ENCODE results near the gene GRK5. TPM values are rescaled to one million over a fixed set of nuclear protein-coding genes. Genes with fewer than 3 reads are reported as not detected.

The GRK5 gene
- total RNA-seq, 1 experiment from 2014 or later = 2.3 TPM

DNA sequence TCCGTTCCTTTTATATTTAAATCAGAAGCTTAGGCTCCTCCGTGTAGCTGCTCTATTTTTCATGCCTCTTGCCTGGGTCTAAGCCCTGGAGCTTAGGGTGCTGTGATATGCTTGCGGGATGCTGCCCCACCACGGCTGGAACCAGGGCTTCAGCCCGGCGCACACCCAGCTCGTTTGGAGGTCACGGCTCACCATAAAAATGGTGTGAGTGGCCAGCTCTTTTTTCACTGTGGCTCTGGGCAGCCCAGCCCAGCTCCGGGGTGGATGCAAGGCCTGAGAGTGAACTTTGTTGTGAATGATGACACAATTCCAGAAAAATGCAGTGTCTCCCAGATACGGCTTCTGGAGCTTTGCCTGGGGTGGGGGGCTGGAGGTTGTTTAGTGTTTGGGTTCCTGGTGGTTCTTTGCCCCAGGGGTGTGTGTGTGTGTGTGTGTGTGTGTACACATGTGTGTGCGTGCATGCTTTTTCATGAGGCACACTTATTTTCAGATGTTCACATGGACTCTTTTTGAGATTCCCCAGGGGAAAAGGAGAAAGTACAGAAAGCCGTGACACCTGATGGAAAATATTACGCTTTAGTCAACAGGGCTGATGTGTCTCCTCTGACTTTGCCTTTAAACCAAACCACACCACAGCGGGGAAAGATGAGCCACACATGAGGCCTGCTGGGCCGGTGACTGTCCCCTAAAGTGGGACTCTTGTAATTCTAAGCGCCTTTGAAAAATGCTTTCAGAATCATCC lies 46.2 kb downstream of the GRK5 start:
- H3K4me1 Mint-ChIP-seq = peaks cover 41% of the 10 kb centered on the region
- DNase-seq (ENCODE audit: low spot score) (peak; percentile 20), ATAC-seq (peak; percentile 72)
- no peaks in the 10 kb centered on the region for H3K36me3 Mint-ChIP-seq
- peak; percentile 80 for TF ChIP-seq GABPB1 (CRISPR knock-in tag; IDR thresholded peaks at IDR 0.05)
- TF ChIP-seq, protein P1, sequence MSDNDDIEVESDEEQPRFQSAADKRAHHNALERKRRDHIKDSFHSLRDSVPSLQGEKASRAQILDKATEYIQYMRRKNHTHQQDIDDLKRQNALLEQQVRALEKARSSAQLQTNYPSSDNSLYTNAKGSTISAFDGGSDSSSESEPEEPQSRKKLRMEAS (CRISPR knock-in tag; IDR thresholded peaks at IDR 0.05) = no peak
- no peak overlapping the region for H3K4me3 Mint-ChIP-seq
- ChIA-PET POLR2A (no interaction called here), CTCF (interaction anchor here (0.8 to 2.6 kb wide), 7 partner anchors 10 to 565 kb away, joined by 3 to 15 read pairs (median 3); no protein-coding TSS in a partner anchor)
- peaks cover 7% of the 10 kb centered on the region for H3K9me3 Mint-ChIP-seq
- H3K27me3 Mint-ChIP-seq (ENCODE audit: low read depth) = peaks cover 37% of the 10 kb centered on the region
- H3K27ac Mint-ChIP-seq = no peak overlapping the region

DNA sequence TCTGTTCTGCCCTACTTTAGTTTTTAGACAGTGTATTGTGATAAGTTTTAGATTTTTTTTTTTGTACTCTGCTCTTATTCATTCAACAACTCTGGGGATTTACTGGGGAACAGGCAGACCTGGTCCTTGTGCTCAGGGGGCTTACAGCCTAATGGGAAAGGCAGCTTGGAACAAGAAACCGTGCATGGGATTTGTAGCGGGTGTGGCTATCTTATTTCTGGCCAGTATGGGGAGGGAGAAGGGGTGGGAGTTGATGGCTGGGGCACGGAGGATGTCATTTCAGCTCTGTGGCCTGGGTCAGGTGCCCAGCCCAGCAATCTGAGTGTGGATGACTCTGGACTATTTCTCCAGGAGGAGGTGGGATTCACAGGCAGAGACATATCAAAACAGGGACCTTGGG lies 47.0 kb downstream of the GRK5 start:
- Mint-ChIP-seq H3K9me3 (peaks cover 7% of the 10 kb centered on the region), H3K36me3 (no peaks in the 10 kb centered on the region), H3K4me3 (no peak overlapping the region), H3K27me3 (ENCODE audit: low read depth) (peaks cover 37% of the 10 kb centered on the region), H3K4me1 (peaks cover 41% of the 10 kb centered on the region), H3K27ac (no peak overlapping the region)
- CTCF ChIA-PET = interaction anchor here (0.7 to 2.6 kb wide), 2 partner anchors 45 to 48 kb away, joined by 4 to 15 read pairs; no protein-coding TSS in a partner anchor
- no peak for DNase-seq (ENCODE audit: low spot score)
- ATAC-seq = no peak
- POLR2A ChIA-PET = no interaction called here
- TF ChIP-seq, protein P2, sequence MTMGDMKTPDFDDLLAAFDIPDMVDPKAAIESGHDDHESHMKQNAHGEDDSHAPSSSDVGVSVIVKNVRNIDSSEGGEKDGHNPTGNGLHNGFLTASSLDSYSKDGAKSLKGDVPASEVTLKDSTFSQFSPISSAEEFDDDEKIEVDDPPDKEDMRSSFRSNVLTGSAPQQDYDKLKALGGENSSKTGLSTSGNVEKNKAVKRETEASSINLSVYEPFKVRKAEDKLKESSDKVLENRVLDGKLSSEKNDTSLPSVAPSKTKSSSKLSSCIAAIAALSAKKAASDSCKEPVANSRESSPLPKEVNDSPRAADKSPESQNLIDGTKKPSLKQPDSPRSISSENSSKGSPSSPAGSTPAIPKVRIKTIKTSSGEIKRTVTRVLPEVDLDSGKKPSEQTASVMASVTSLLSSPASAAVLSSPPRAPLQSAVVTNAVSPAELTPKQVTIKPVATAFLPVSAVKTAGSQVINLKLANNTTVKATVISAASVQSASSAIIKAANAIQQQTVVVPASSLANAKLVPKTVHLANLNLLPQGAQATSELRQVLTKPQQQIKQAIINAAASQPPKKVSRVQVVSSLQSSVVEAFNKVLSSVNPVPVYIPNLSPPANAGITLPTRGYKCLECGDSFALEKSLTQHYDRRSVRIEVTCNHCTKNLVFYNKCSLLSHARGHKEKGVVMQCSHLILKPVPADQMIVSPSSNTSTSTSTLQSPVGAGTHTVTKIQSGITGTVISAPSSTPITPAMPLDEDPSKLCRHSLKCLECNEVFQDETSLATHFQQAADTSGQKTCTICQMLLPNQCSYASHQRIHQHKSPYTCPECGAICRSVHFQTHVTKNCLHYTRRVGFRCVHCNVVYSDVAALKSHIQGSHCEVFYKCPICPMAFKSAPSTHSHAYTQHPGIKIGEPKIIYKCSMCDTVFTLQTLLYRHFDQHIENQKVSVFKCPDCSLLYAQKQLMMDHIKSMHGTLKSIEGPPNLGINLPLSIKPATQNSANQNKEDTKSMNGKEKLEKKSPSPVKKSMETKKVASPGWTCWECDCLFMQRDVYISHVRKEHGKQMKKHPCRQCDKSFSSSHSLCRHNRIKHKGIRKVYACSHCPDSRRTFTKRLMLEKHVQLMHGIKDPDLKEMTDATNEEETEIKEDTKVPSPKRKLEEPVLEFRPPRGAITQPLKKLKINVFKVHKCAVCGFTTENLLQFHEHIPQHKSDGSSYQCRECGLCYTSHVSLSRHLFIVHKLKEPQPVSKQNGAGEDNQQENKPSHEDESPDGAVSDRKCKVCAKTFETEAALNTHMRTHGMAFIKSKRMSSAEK (CRISPR knock-in tag; IDR thresholded peaks at IDR 0.05; ENCODE audit: borderline replicate concordance) = no peak
- TF ChIP-seq ZNF416 (CRISPR knock-in tag; IDR thresholded peaks at IDR 0.05) (no peak), MYBL2 (CRISPR knock-in tag; IDR thresholded peaks at IDR 0.05) (no peak), SP1 (CRISPR knock-in tag; conservative IDR thresholded peaks at IDR 0.05) (no peak), ZNF121 (CRISPR knock-in tag; IDR thresholded peaks at IDR 0.05) (no peak), TCF7 (CRISPR knock-in tag; IDR thresholded peaks at IDR 0.05; ENCODE audit: low read depth) (no peak), MXD4 (CRISPR knock-in tag; IDR thresholded peaks at IDR 0.05; ENCODE audit: borderline replicate concordance) (no peak), GTF2I (CRISPR knock-in tag; conservative IDR thresholded peaks at IDR 0.05) (no peak), JAZF1 (CRISPR knock-in tag; IDR thresholded peaks at IDR 0.05) (no peak)
- TF ChIP-seq, protein P3, sequence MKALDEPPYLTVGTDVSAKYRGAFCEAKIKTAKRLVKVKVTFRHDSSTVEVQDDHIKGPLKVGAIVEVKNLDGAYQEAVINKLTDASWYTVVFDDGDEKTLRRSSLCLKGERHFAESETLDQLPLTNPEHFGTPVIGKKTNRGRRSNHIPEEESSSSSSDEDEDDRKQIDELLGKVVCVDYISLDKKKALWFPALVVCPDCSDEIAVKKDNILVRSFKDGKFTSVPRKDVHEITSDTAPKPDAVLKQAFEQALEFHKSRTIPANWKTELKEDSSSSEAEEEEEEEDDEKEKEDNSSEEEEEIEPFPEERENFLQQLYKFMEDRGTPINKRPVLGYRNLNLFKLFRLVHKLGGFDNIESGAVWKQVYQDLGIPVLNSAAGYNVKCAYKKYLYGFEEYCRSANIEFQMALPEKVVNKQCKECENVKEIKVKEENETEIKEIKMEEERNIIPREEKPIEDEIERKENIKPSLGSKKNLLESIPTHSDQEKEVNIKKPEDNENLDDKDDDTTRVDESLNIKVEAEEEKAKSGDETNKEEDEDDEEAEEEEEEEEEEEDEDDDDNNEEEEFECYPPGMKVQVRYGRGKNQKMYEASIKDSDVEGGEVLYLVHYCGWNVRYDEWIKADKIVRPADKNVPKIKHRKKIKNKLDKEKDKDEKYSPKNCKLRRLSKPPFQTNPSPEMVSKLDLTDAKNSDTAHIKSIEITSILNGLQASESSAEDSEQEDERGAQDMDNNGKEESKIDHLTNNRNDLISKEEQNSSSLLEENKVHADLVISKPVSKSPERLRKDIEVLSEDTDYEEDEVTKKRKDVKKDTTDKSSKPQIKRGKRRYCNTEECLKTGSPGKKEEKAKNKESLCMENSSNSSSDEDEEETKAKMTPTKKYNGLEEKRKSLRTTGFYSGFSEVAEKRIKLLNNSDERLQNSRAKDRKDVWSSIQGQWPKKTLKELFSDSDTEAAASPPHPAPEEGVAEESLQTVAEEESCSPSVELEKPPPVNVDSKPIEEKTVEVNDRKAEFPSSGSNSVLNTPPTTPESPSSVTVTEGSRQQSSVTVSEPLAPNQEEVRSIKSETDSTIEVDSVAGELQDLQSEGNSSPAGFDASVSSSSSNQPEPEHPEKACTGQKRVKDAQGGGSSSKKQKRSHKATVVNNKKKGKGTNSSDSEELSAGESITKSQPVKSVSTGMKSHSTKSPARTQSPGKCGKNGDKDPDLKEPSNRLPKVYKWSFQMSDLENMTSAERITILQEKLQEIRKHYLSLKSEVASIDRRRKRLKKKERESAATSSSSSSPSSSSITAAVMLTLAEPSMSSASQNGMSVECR (CRISPR knock-in tag; IDR thresholded peaks at IDR 0.05; ENCODE audit: borderline replicate concordance) = no peak
- TF ChIP-seq, protein P1 (CRISPR knock-in tag; IDR thresholded peaks at IDR 0.05) = no peak

DNA sequence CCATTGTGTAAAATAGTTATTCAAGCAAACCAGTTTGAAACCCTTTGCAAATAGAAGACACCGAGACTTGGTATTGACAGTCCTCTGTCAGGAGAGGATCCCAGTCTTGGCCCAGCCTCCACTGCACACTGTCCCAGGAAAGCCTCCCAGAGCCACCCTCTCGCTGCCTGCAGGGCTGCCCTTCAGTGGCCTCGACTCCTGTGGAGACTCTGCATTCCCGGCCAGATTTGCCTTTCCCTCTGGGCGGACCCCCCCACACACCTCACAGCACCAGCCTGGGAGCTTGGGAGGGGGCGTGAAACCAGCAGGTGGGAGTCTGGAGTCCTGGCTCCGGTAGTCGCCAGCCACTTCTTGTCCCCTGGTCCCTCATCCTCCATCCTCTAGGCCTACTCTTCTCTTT lies 48.7 kb downstream of the GRK5 start:
- ATAC-seq = no peak
- ChIA-PET POLR2A (no interaction called here), CTCF (interaction anchor here (1.1 kb wide), 1 partner anchor 50 kb away, joined by 3 read pairs; no protein-coding TSS in a partner anchor)
- peaks cover 35% of the 10 kb centered on the region for H3K4me1 Mint-ChIP-seq
- H3K27me3 Mint-ChIP-seq (ENCODE audit: low read depth) = peaks cover 34% of the 10 kb centered on the region
- DNase-seq (ENCODE audit: low spot score) = no peak
- no peaks in the 10 kb centered on the region for H3K36me3 Mint-ChIP-seq
- peaks cover 7% of the 10 kb centered on the region for H3K9me3 Mint-ChIP-seq
- H3K27ac Mint-ChIP-seq = no peak overlapping the region
- no peak overlapping the region for H3K4me3 Mint-ChIP-seq
- TF ChIP-seq, protein P4, sequence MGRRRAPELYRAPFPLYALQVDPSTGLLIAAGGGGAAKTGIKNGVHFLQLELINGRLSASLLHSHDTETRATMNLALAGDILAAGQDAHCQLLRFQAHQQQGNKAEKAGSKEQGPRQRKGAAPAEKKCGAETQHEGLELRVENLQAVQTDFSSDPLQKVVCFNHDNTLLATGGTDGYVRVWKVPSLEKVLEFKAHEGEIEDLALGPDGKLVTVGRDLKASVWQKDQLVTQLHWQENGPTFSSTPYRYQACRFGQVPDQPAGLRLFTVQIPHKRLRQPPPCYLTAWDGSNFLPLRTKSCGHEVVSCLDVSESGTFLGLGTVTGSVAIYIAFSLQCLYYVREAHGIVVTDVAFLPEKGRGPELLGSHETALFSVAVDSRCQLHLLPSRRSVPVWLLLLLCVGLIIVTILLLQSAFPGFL (CRISPR knock-in tag; IDR thresholded peaks at IDR 0.05; ENCODE audit: borderline replicate concordance) = no peak
- TF ChIP-seq, protein P5, sequence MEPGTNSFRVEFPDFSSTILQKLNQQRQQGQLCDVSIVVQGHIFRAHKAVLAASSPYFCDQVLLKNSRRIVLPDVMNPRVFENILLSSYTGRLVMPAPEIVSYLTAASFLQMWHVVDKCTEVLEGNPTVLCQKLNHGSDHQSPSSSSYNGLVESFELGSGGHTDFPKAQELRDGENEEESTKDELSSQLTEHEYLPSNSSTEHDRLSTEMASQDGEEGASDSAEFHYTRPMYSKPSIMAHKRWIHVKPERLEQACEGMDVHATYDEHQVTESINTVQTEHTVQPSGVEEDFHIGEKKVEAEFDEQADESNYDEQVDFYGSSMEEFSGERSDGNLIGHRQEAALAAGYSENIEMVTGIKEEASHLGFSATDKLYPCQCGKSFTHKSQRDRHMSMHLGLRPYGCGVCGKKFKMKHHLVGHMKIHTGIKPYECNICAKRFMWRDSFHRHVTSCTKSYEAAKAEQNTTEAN (CRISPR knock-in tag; IDR thresholded peaks at IDR 0.05) = no peak
- TF ChIP-seq ELF4 (CRISPR knock-in tag; IDR thresholded peaks at IDR 0.05; ENCODE audit: low read depth) (no peak), PRRX2 (CRISPR knock-in tag; IDR thresholded peaks at IDR 0.05) (no peak), NFE2L1 (CRISPR knock-in tag; IDR thresholded peaks at IDR 0.05) (no peak)
- TF ChIP-seq, protein P6, sequence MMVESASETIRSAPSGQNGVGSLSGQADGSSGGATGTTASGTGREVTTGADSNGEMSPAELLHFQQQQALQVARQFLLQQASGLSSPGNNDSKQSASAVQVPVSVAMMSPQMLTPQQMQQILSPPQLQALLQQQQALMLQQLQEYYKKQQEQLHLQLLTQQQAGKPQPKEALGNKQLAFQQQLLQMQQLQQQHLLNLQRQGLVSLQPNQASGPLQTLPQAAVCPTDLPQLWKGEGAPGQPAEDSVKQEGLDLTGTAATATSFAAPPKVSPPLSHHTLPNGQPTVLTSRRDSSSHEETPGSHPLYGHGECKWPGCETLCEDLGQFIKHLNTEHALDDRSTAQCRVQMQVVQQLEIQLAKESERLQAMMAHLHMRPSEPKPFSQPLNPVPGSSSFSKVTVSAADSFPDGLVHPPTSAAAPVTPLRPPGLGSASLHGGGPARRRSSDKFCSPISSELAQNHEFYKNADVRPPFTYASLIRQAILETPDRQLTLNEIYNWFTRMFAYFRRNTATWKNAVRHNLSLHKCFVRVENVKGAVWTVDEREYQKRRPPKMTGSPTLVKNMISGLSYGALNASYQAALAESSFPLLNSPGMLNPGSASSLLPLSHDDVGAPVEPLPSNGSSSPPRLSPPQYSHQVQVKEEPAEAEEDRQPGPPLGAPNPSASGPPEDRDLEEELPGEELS (CRISPR knock-in tag; IDR thresholded peaks at IDR 0.05) = no peak
